H9 (cell line): ENCODE results near the gene SLC25A26. TPM values are rescaled to one million over a fixed set of nuclear protein-coding genes. Genes with fewer than 3 reads are reported as not detected.

ENCODE experiments used
- DNase-seq: peaks from one replicate; pipeline ENCODE4 v3.0.0-alpha.2; 2017
- H2AFZ ChIP-seq: one replicate; pipeline ENCODE4 v1.6.1; 2013; ENCODE audit warnings: mild to moderate bottlenecking, low read length, control low read depth, moderate library complexity
- H2AK5ac ChIP-seq: 2 replicates; pipeline ENCODE4 v1.6.1; 2013; ENCODE audit warnings: low read length, control low read depth, mixed read lengths; ENCODE audit not compliant: insufficient read length
- H2BK120ac ChIP-seq: one replicate; pipeline ENCODE4 v1.6.1; 2013; ENCODE audit warnings: low read depth, mild to moderate bottlenecking, low read length, control low read depth, inconsistent platforms; ENCODE audit not compliant: poor library complexity, severe bottlenecking
- H2BK12ac ChIP-seq: 2 replicates; pipeline ENCODE4 v1.6.1; 2013; ENCODE audit warnings: low read length, control low read depth, mixed read lengths, low read depth; ENCODE audit not compliant: insufficient read length
- H2BK15ac ChIP-seq: 2 replicates; pipeline ENCODE4 v1.6.1; 2013; ENCODE audit warnings: low read depth, low read length, control low read depth
- H2BK20ac ChIP-seq: one replicate; pipeline ENCODE4 v1.6.1; 2013; ENCODE audit warnings: low read depth, mild to moderate bottlenecking, low read length, control low read depth, inconsistent platforms; ENCODE audit not compliant: poor library complexity, severe bottlenecking
- H2BK5ac ChIP-seq: 2 replicates; pipeline ENCODE4 v1.6.1; 2013; ENCODE audit warnings: low read length, control low read depth, mixed read lengths; ENCODE audit not compliant: insufficient read length
- H3K14ac ChIP-seq: 2 replicates; pipeline ENCODE4 v1.6.1; 2013; ENCODE audit warnings: low read length, control low read depth; ENCODE audit not compliant: insufficient read depth
- H3K18ac ChIP-seq: 2 replicates; pipeline ENCODE4 v1.6.1; 2013; ENCODE audit warnings: low read depth, mild to moderate bottlenecking, mixed read lengths, low read length, control low read depth; ENCODE audit not compliant: insufficient read length
- H3K23ac ChIP-seq: 2 replicates; pipeline ENCODE4 v1.6.1; 2013; ENCODE audit warnings: low read length, control low read depth, mixed read lengths, low read depth; ENCODE audit not compliant: insufficient read length
- H3K23me2 ChIP-seq: 2 replicates; pipeline ENCODE4 v1.6.1; 2013; ENCODE audit warnings: low read depth, mild to moderate bottlenecking, mixed read lengths, low read length, control low read depth; ENCODE audit not compliant: insufficient read length, poor library complexity, severe bottlenecking
- H3K27ac ChIP-seq: 2 replicates; pipeline ENCODE4 v1.5.1; 2013; ENCODE audit warnings: low read length, control low read depth, mixed read lengths, low read depth; ENCODE audit not compliant: insufficient read length
- H3K27me3 ChIP-seq: 2 replicates; pipeline ENCODE4 v1.6.1; 2013; ENCODE audit warnings: low read length, control low read depth, inconsistent platforms; ENCODE audit not compliant: insufficient read depth
- H3K4ac ChIP-seq: 2 replicates; pipeline ENCODE4 v1.6.1; 2013; ENCODE audit warnings: low read depth, mild to moderate bottlenecking, control low read depth, inconsistent platforms, low read length, moderate library complexity
- H3K4me1 ChIP-seq: 2 replicates; pipeline ENCODE4 v1.6.1; 2013; ENCODE audit warnings: low read length, control low read depth, inconsistent platforms; ENCODE audit not compliant: insufficient read depth
- H3K4me2 ChIP-seq: 2 replicates; pipeline ENCODE4 v1.6.1; 2013; ENCODE audit warnings: low read length, control low read depth, mixed read lengths; ENCODE audit not compliant: insufficient read length, insufficient read depth
- H3K56ac ChIP-seq: 2 replicates; pipeline ENCODE4 v1.6.1; 2013; ENCODE audit warnings: low read depth, mild to moderate bottlenecking, mixed read lengths, low read length, control low read depth; ENCODE audit not compliant: insufficient read length
- H3K79me1 ChIP-seq: 2 replicates; pipeline ENCODE4 v1.6.1; 2013; ENCODE audit warnings: low read depth, mild to moderate bottlenecking, moderate library complexity, low read length, control low read depth, inconsistent platforms; ENCODE audit not compliant: insufficient read depth, poor library complexity, severe bottlenecking
- H3K79me2 ChIP-seq: 2 replicates; pipeline ENCODE4 v1.6.1; 2013; ENCODE audit warnings: low read length, control low read depth, inconsistent platforms; ENCODE audit not compliant: insufficient read depth
- H3K9ac ChIP-seq: 2 replicates; pipeline ENCODE4 v1.6.1; 2013; ENCODE audit warnings: low read length, control low read depth, mixed read lengths; ENCODE audit not compliant: insufficient read length; ENCODE audit errors: extremely low read depth
- H3K9me3 ChIP-seq: one replicate; pipeline ENCODE4 v1.6.1; 2013; ENCODE audit warnings: low read depth, low read length, inconsistent platforms; ENCODE audit not compliant: control insufficient read depth
- H3T11ph ChIP-seq: one replicate; pipeline ENCODE4 v1.6.1; 2013; ENCODE audit warnings: mild to moderate bottlenecking, low read length, control low read depth, inconsistent platforms
- H4K20me1 ChIP-seq: one replicate; pipeline ENCODE4 v1.6.1; 2013; ENCODE audit not compliant: control insufficient read depth, insufficient read length, insufficient read depth
- H4K5ac ChIP-seq: 2 replicates; pipeline ENCODE4 v1.6.1; 2013; ENCODE audit warnings: low read depth, mild to moderate bottlenecking, mixed read lengths, low read length, control low read depth; ENCODE audit not compliant: insufficient read length
- H4K8ac ChIP-seq: replicated peaks from 2 replicates; pipeline ENCODE4 v1.6.1; 2013; ENCODE audit warnings: low read length, control low read depth, mixed read lengths, low read depth; ENCODE audit not compliant: insufficient read length
- H4K91ac ChIP-seq: 2 replicates; pipeline ENCODE4 v1.6.1; 2013; ENCODE audit warnings: low read depth, mild to moderate bottlenecking, moderate library complexity, mixed read lengths, low read length, control low read depth; ENCODE audit not compliant: insufficient read length
- H3K27ac Mint-ChIP-seq, 3 experiments: 2 replicates in 2 of 3; 3 replicates in 1 of 3; pipeline ENCODE4 v1.8.0; 2020 to 2021; ENCODE audit warnings: mixed read lengths in 3 of 3, mild to moderate bottlenecking in 1 of 3, moderate library complexity in 1 of 3
- H3K27me3 Mint-ChIP-seq: 2 replicates; pipeline ENCODE4 v1.8.0; 2021; ENCODE audit warnings: low read depth, mild to moderate bottlenecking, moderate library complexity, mixed read lengths
- H3K36me3 Mint-ChIP-seq, 3 experiments: 2 replicates in 2 of 3; 3 replicates in 1 of 3; pipeline ENCODE4 v1.8.0; 2020 to 2021; ENCODE audit warnings: low read depth in 3 of 3, mixed read lengths in 3 of 3; ENCODE audit not compliant: insufficient read depth in 1 of 3
- H3K4me1 Mint-ChIP-seq, 2 experiments: 2 replicates each; pipeline ENCODE4 v1.8.0; 2020; ENCODE audit warnings: mixed read lengths in 2 of 2
- H3K4me3 Mint-ChIP-seq, 2 experiments: 2 replicates in 1 of 2; 3 replicates in 1 of 2; pipeline ENCODE4 v1.8.0; 2020 to 2021; ENCODE audit warnings: mild to moderate bottlenecking in 2 of 2, mixed read lengths in 2 of 2, moderate library complexity in 1 of 2
- H3K9me3 Mint-ChIP-seq, 2 experiments: 2 replicates in 1 of 2; 3 replicates in 1 of 2; pipeline ENCODE4 v1.8.0; 2020; ENCODE audit warnings: mild to moderate bottlenecking in 2 of 2, mixed read lengths in 2 of 2, moderate library complexity in 1 of 2
- CTCF ChIP-seq: fragments of 200-600 bp; sonication (generic); conservative IDR thresholded peaks from 3 replicates; pipeline ENCODE4 v1.8.0; 2021; ENCODE audit warnings: antibody characterized with exemption, mild to moderate bottlenecking
- WGBS: extraction: QIAGEN DNeasy Blood & Tissue Kit; methylation state at CpG from one replicate; pipeline ENCODE4 v1.1.7; 2013; ENCODE audit warnings: missing lambda C conversion rate, low lambda C conversion rate, mixed read lengths; ENCODE audit not compliant: insufficient read length; ENCODE audit errors: extremely low coverage; 5-methylcytosine and 5-hydroxymethylcytosine counted together
- total RNA-seq: library from RNA; stranded (reverse); gene quantifications from 2 replicates; pipeline ENCODE4 v1.2.1, GENCODE V29; 2021

SLC25A26 gene
- total RNA-seq, 1 experiment from 2014 or later: 30.2 TPM

- TF ChIP-seq CTCF: no peak
- Mint-ChIP-seq H3K27me3 (no peaks in the 10 kb centered on the region), H3K36me3 (no peaks in the 10 kb centered on the region), H3K4me3 (no peak overlapping the region), H3K4me1 (peaks cover 2 to 4% of the 10 kb centered on the region in 2 experiments; a peak in 3 of 4 replicates), H3K27ac (no peak overlapping the region), H3K9me3 (peaks cover 3 to 5% of the 10 kb centered on the region in 2 experiments; a peak in 3 of 5 replicates)
- no peak overlapping the region for H3K14ac ChIP-seq
- no peaks in the 10 kb centered on the region for H3K79me1 ChIP-seq
- H3K18ac ChIP-seq: no peak overlapping the region
- no peak overlapping the region for H3K27ac ChIP-seq
- no peak overlapping the region for H2BK5ac ChIP-seq
- H4K8ac ChIP-seq: no peak overlapping the region
- H3K4me2 ChIP-seq: no peak overlapping the region
- no peaks in the 10 kb centered on the region for H4K20me1 ChIP-seq
- H2BK20ac ChIP-seq: no peak overlapping the region
- no peaks in the 10 kb centered on the region for H3K4me1 ChIP-seq
- no CpG with 5 or more reads among the region's 4 CpGs for whole genome bisulfite sequencing
- no peak overlapping the region for H2AFZ ChIP-seq
- no peaks in the 10 kb centered on the region for H3K23me2 ChIP-seq
- H3K27me3 ChIP-seq: no peaks in the 10 kb centered on the region
- H3K56ac ChIP-seq: no peak overlapping the region
- H2BK120ac ChIP-seq: no peak overlapping the region
- no peak overlapping the region for H2BK15ac ChIP-seq
- no peak overlapping the region for H4K91ac ChIP-seq
- H3K79me2 ChIP-seq: no peaks in the 10 kb centered on the region
- no peaks in the 10 kb centered on the region for H3K9me3 ChIP-seq
- no peak overlapping the region for H3K9ac ChIP-seq
- no peak for DNase-seq
- H2AK5ac ChIP-seq: no peak overlapping the region
- no peak overlapping the region for H3T11ph ChIP-seq
- no peak overlapping the region for H4K5ac ChIP-seq
- H2BK12ac ChIP-seq: no peak overlapping the region
- H3K4ac ChIP-seq: no peak overlapping the region
- no peak overlapping the region for H3K23ac ChIP-seq
Observed at GRCh38 chr3:66211779-66212178, 9.0 kb upstream of the SLC25A26 start.
